GM21390 (cell line): ENCODE measurements around the gene SLC2A6.

Experiments
- ATAC-seq: cut with Tn5 transposase; IDR thresholded peaks from one replicate; pipeline ENCODE4 v1.9.1; 2021; ENCODE audit not compliant: unreplicated experiment

Gene SLC2A6

GRCh38 chr9:133443248-133443647, 35.7 kb downstream of the SLC2A6 start:
- ATAC-seq, result no peak

DNA sequence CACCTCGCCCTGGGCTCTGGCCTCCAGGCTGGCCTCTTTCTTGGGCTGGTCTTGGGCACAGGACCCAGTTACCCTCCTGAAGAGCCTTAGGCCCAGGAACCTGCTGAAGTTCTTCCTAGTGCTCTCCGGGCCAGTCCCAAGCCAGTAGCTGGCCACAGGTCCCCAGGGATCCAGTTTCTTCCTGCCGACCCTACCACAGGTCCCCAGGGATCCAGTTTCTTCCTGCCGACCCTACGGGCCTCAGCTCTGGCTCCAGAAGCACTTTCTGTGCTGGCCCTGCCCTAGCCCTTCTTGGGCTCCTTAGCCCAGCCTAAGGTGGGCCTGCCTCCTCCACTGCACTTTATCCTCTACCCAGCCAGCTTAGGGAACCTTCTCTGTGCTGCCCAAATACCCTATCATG, 37.3 kb downstream of the SLC2A6 start:
- no peak for ATAC-seq

- no peak for ATAC-seq
Observed at GRCh38 chr9:133440874-133441273, 38.0 kb downstream of the SLC2A6 start.

GRCh38 chr9:133439337-133439736, 39.6 kb downstream of the SLC2A6 start:
- no peak for ATAC-seq

DNA sequence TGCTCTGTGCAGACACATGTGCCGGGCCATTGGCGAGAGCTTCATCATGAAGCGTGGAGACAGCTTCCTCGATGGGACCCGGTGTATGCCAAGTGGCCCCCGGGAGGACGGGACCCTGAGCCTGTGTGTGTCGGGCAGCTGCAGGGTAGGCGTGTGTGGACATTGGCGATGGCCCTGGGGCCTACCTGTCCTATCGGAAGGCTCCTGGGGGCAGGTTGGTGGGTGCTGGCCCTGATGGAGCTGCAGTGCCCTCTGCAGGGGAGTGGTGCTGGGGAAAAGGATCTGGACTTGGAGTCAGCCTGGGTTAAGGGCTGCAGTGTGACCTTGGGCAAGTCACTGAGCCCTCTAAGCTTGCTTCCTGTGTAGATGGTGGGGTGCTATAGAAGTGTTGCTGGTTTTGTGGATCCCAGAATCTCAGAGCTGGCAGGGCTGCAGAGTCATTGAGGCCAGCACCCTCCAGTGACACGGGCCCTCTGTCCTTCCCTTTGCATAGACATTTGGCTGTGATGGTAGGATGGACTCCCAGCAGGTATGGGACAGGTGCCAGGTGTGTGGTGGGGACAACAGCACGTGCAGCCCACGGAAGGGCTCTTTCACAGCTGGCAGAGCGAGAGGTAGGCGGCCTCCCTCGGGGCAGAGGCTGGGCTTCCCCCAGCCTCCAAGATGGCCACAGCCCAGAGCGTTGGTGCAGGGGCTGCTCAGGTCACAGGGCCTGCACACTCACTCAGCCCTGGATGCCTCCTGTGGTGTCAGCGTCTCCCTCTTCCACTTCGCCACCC, 41.0 kb downstream of the SLC2A6 start:
- no peak for ATAC-seq

GRCh38 chr9:133436681-133437080, 42.2 kb downstream of the SLC2A6 start:
- ATAC-seq, result no peak

DNA sequence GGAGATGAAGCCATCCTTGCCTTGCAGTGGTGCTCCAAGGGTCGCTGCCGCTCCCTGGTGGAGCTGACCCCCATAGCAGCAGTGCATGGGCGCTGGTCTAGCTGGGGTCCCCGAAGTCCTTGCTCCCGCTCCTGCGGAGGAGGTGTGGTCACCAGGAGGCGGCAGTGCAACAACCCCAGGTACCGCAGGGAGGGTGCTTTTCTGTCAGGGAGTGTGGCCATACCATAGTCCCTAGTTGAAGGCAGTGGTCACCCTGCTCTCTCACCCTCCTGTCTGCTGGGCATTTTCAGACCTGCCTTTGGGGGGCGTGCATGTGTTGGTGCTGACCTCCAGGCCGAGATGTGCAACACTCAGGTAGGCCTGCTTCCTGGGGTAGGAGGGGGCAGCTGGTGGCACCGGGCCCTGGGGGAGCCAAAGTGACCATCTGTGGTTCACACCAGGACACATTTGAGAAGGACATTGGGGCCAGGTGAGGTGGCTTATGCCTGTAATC, 45.5 kb downstream of the SLC2A6 start:
- no peak for ATAC-seq

GRCh38 chr9:133430244-133430643, 48.7 kb downstream of the SLC2A6 start:
- ATAC-seq, result no peak

- ATAC-seq, result no peak
Observed at GRCh38 chr9:133429641-133430161, 49.2 kb downstream of the SLC2A6 start.

DNA sequence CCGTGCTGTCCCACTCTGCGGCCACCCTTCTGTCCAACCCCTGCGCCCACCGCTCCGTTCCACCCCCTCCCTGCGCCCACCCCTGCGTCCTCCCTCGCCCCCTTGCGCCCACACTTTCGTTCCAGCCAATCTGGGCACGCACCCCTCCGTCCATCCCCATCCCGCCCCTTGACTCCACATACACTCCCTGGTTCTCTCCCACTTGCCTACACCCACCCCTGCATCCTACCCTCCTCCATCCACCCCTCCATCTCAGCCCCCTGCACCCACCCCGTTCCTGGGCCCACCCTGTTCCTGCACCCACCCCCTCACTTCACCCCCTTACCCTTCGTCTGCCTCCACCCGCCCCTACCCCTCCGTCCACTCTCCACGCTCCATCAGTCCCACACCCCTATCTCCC, 49.7 kb downstream of the SLC2A6 start:
- no peak for ATAC-seq

DNA sequence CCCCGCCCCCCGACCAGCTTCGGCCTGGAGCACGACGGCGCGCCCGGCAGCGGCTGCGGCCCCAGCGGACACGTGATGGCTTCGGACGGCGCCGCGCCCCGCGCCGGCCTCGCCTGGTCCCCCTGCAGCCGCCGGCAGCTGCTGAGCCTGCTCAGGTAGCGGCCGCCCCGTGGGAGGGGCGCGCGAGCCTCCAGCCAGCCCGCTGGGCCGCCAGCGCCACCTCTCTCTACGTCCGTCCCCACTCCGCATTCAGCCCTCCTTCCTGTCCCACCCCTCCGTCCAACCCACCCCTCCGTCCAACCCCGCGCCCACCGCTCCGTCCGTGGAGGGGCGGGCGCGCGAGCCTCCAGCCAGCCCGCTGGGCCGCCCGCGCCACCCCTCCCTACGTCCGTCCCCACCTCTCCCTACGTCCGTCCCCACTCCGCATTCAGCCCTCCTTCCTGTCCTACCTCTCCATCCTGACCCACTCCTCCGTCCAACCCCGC, 50.2 kb downstream of the SLC2A6 start:
- ATAC-seq, result no peak

DNA sequence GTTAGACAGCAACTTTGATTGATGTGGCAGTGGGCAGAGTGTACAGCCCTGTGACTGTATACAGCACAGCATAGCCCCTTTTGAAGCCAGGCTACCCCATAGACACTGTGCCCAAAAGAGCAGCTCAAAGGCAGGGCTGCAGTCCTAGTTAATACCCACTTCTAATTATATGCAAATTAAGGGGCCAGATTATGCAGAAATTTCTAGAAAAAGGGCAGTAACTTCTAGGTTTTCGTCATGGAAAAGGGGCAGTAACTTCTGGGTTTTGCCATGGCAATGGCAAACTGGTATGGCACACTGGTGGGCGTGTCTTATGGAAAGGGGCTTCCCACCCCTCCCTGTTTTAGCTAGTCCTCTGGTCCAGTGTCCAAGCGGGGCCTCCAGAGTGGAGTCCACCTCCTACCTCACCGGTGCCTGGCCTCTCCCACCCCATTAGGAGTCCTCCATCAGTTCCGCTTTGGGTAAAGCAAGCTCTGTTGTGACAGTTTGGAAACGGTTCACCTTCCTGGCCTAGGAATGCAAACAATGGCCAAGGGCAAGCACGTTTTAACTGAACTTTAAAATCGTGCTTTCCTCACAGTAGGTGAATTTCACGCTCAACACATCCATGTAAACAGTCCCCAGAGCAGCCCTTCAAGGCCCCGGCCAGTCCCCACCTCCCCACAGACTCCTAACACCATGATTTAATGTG, 51.1 kb downstream of the SLC2A6 start:
- ATAC-seq, result no peak

DNA sequence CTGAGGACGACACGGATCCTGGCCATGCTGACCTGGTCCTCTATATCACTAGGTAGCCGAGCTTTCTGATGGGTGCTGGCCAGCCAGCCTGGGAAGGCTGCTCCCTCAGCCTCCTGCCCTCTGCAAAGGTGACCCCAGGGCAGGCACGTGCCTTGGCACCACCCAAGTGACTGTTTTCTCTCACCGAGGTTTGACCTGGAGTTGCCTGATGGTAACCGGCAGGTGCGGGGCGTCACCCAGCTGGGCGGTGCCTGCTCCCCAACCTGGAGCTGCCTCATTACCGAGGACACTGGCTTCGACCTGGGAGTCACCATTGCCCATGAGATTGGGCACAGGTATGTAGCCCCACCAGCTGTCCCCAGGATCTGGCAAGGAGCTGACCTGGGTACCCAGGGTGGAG, 52.9 kb downstream of the SLC2A6 start:
- no peak for ATAC-seq

DNA sequence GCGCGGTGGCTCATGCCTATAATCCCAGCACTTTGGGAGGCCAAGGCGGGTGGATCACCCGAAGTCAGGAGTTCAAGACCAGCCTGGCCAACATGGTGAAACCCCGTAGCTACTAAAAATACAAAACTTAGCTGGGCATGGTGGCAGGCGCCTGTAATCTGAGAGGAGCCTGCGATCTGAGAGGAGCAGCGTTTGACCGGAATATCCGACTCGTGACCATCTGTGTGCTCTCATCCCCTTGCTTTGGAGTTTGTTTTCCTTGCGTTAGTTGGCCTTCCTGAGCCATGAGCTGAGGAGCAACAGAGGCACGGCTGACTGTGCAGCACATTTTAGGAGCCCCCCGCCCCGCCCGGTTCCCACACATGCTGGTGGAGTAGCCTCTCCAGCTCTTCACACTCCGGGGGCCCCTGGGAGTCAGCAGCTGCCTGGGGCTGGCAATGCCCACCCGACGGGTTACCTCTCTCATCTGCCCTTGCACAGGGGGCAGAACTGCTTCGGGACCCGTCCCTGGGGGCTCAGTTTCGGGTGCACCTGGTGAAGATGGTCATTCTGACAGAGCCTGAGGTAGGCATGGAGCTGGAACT, 53.8 kb downstream of the SLC2A6 start:
- no peak for ATAC-seq

- no peak for ATAC-seq
Observed at GRCh38 chr9:133424187-133424586, 54.7 kb downstream of the SLC2A6 start.

- ATAC-seq, result no peak
Observed at GRCh38 chr9:133423216-133423615, 55.7 kb downstream of the SLC2A6 start.

DNA sequence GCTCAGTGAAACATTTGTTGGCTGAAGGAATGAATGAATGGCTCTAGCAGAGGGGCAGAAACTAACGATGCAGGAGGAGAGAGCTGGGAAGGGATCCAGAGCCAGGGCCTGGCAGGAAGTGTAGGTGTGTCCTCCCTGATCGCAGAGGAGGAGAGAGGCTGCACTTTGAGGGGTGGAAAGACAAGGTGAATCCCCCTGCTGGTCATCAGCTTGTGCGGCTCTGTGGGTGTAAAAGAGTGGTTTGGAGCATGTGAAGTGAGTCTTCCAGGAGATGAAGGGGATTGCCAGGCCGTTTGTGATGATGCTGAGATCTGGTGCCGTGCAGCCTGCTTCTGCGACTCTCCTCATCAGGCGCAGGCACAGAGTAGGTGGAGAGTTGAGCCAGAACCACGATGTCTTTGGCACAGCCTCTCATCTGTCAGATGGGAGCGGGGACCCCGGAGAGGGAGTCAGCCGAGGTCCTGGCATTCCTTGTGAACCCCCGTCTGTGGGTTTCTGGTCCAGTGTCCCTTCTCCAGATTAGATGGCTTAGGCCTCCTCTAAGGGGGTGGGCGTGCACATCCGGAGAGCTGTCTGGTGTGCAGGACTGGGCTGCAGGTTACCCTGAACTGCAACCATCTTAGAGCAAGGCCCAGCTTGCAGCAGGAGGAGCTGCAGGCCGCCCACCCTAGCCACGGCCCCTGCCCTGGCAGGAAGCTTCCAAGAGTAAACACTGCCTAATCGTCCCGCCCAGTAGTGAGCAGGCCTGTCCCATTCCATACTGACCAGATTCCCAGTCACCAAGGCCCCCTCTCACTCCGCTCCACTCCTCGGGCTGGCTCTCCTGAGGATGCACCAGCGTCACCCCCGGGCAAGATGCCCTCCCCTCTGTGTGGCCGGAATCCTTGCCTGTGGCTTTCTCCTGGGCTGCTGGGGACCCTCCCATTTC, 57.0 kb downstream of the SLC2A6 start, which contains the start of gene ADAMTS13:
Gene ADAMTS13, plus strand, starts transcription at position 753 of the 928 bp plus-strand sequence. Its CDS starts 77 bp downstream, at position 830.
- no peak for ATAC-seq
